Stimulated activated CD8-positive, alpha-beta memory T cell treated with anti-CD3 and anti-CD28 coated beads, Interleukin-15, amount 100 ng/mL, for 1 hour (primary cell): ENCODE results near the gene PIK3CD.

Source experiments
- DNase-seq: peaks from one replicate; pipeline ENCODE4 v3.0.0-alpha.2; 2020; ENCODE audit warnings: low read depth

Gene PIK3CD

GRCh38 chr1:9719978-9720722 is 68.6 kb downstream of the PIK3CD start:
- no peak for DNase-seq

- no peak for DNase-seq
Observed at GRCh38 chr1:9720785-9721605, 69.5 kb downstream of the PIK3CD start.

DNA sequence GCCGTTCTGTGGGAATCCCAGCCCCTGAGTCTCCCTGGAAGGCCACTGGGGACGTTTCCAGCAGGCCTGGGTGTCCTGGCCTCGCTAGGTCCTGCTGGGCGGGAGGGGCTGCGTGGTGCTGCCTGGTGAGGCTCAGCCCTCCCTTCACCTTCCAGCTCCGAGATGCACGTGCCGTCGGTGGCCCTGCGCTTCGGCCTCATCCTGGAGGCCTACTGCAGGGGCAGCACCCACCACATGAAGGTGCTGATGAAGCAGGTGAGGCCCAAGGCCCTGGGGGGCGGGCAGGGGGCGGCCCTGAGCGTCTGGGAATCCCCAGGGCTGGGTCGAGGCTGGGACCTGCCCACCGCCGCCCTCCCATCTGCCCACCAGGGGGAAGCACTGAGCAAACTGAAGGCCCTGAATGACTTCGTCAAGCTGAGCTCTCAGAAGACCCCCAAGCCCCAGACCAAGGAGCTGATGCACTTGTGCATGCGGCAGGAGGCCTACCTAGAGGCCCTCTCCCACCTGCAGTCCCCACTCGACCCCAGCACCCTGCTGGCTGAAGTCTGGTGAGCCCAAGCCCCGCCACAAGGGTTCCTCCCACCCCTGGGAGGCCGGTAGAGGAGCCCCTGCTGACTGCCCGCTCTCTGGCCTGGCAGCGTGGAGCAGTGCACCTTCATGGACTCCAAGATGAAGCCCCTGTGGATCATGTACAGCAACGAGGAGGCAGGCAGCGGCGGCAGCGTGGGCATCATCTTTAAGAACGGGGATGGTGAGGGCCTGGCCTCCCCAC is 70.3 kb downstream of the PIK3CD start:
- peak; percentile 71 for DNase-seq

- no peak for DNase-seq
Observed at GRCh38 chr1:9722378-9722749, 70.8 kb downstream of the PIK3CD start.

GRCh38 chr1:9723068-9723805 is 71.7 kb downstream of the PIK3CD start:
- no peak for DNase-seq

- no peak for DNase-seq
Observed at GRCh38 chr1:9723926-9724325, 72.4 kb downstream of the PIK3CD start.

GRCh38 chr1:9724706-9725476 is 73.4 kb downstream of the PIK3CD start:
- peak; percentile 50 for DNase-seq

- no peak for DNase-seq
Observed at GRCh38 chr1:9726406-9726805, 74.9 kb downstream of the PIK3CD start.

- DNase-seq, result no peak
Observed at GRCh38 chr1:9726905-9727595, 75.5 kb downstream of the PIK3CD start.

GRCh38 chr1:9728451-9729295 is 77.1 kb downstream of the PIK3CD start:
- no peak for DNase-seq

DNA sequence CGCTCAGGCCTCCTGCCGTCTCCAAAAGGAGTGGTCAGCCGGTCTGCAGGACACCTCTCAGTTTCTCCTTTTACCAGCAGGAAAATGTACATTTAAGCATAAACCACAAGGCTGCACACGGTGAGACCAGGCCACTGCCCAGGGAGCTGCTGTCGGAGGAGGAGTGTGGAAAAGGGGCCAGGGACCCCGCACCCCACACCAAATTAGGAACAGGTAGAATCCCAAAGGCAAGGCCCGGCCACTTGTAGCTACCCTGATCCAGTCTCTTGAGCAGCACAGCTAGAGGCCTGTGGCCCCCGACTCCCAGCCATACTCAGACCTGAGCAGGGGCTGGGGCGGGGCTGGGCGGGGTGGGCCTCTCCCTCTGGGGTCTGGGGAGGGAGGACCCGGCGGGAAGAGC is 78.0 kb downstream of the PIK3CD start:
- no peak for DNase-seq

DNA sequence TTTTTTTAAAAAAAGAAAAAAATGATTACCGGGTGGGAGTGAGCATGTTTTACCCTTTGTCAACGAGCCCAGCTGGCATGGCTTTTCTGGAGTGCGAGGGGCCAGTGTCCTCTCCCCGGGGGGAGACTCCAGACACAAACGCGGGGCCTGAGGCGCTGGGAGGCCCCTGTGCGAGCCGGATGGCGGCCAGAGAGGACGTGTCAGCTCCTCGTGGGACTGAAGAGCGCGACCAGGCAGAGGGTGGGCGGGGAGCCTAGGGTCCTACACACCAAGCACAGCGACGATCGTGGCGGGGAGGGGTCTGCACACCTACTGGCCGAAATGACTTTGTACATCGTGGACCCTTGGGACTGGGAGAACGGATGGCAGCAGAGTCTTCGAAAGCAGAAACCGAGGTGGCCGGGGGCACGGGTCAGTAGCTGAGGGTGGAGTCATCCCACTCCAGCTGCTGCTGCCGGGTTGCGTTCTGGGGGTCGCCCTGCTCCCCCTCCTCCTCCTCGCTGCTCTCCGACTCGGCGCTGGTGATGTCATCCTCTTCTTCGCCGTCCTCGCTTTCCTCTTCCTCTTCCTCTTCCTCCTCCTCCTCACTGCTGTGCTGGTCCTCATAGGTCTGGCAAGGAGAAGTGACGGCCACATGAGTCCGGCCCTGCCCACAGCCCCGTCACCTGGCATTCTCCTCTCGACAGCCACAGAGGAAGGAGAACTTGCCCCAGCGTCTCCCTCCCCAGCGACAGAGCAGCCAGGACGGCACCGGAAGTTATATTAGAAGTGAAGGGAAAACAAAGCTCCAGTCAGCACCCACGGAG is 78.8 kb downstream of the PIK3CD start:
- DNase-seq, result no peak

GRCh38 chr1:9731051-9731537 is 79.6 kb downstream of the PIK3CD start:
- DNase-seq, result no peak

GRCh38 chr1:9731561-9731960 is 80.0 kb downstream of the PIK3CD start:
- DNase-seq, result no peak

GRCh38 chr1:9732123-9732971 is 80.8 kb downstream of the PIK3CD start:
- DNase-seq, result no peak

DNA sequence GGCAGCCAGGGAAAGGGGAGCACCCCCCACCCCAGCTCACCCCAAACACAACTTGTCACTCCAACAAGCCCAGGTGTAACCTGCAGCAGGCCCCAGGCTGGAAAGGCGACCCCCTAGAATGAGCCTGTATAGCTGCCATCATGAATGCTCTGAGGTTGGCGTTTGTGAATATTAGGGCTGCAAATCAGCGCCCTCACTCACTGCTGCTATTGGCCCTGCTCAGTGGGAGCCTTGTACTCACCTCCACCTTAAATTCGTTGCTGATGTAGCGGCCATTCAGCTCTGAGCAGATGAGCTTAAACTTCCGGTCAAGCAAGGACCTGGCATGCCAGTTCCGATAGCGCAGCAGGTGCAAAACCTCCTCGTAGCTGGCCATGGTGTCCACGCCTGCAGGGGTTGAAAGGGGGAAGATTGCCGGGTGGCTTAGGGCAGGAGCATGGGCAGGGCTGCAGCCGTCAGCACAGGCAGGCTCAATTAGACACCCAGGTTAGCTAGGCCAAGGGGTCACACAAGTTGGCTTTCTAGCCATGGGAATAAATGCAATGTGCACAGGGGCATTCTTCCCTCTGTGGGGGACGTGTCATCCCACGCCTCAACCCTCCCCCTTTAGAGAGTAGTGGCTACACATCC is 81.7 kb downstream of the PIK3CD start:
- no peak for DNase-seq

DNA sequence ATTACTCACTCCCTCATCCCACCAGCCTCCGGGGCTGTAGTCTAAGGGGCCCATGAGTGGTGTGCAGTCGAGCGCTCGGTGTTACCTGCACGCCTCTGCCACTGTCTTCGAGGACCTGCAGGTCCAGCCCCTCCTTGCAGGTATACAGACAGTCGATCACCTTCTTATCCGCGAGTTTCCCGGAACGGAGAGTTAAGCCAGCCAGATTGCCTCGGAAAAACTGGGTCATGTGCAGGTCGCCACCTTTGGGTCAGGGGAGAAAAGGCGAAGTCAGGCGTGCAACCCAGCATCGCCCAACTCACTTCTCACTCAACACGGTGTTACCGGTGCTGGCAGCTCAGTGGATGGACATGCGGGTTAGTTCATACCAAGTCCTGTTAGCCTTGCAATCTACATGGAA is 84.3 kb downstream of the PIK3CD start:
- DNase-seq, result no peak
